ENCODE measurements around the gene CYB561A3.

DNA sequence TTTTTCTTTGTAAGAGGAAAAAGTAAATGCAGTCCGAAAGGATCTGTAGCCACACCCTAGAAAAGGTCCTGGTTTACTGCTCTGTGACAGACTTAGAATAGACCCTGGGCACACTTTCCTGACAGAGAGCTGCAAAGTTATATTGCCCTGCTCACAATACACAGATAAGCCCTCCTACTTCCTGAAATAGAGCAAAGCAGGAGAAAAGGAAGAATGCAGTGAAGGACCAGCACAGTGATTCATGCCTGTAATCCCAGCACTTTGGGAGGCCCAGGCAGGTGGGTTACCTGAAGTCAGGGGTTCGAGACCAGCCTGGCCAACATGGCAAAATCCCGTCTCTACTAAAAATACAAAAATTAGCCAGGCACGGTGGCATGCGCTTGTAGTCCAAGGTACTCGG lies 2.2 kb downstream of the CYB561A3 start:
- TF ChIP-seq, protein P1, sequence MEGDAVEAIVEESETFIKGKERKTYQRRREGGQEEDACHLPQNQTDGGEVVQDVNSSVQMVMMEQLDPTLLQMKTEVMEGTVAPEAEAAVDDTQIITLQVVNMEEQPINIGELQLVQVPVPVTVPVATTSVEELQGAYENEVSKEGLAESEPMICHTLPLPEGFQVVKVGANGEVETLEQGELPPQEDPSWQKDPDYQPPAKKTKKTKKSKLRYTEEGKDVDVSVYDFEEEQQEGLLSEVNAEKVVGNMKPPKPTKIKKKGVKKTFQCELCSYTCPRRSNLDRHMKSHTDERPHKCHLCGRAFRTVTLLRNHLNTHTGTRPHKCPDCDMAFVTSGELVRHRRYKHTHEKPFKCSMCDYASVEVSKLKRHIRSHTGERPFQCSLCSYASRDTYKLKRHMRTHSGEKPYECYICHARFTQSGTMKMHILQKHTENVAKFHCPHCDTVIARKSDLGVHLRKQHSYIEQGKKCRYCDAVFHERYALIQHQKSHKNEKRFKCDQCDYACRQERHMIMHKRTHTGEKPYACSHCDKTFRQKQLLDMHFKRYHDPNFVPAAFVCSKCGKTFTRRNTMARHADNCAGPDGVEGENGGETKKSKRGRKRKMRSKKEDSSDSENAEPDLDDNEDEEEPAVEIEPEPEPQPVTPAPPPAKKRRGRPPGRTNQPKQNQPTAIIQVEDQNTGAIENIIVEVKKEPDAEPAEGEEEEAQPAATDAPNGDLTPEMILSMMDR (IDR thresholded peaks at IDR 0.05), result no peak
- TF ChIP-seq EZH2 (IDR thresholded peaks at IDR 0.05; ENCODE audit: borderline replicate concordance, insufficient read depth, low read depth, low read length, poor library complexity, severe bottlenecking), result no peak

All from B cell (primary cell).